Endothelial cell of umbilical vein (primary cell): ENCODE results near the gene ATAD5. TPM values are rescaled to one million over a fixed set of nuclear protein-coding genes. Genes with fewer than 3 reads are reported as not detected.

Source experiments
- BruUV-seq: library from RNA; stranded (reverse); fragments of 400-500 nt; replicated peaks from 2 replicates; lab custom pipeline; 2021; lab: Mats Ljungman, UMichigan
- CTCF ChIA-PET: fragments of 300-600, 350-600 bp; sonication (Branson Sonifier 250); formaldehyde crosslinking; loops from one replicate; lab custom pipeline; 2021; ENCODE audit warnings: antibody characterized with exemption, inconsistent platforms; lab: Charles Lee
- POLR2A ChIA-PET: fragments of 300-600, 350-600 bp; sonication (Branson Sonifier 250); formaldehyde crosslinking; loops from one replicate; lab custom pipeline; 2021; ENCODE audit warnings: antibody characterized with exemption, inconsistent platforms; lab: Charles Lee
- DNase-seq: peaks from one replicate; pipeline ENCODE4 v3.0.0-alpha.2; 2011; ENCODE audit warnings: low read depth, low spot score
- FAIRE-seq: peaks from 2 replicates; lab custom pipeline; 2011; peaks lifted over from hg19 to GRCh38; lab: Jason Lieb, UNC
- H2AFZ ChIP-seq: 2 replicates; pipeline ENCODE4 v1.6.0; 2012; ENCODE audit warnings: low read depth, low read length, control low read depth, inconsistent platforms
- H3K27ac ChIP-seq: 2 replicates; pipeline ENCODE4 v1.5.1; 2011; ENCODE audit warnings: low read depth, mild to moderate bottlenecking, control low read depth, low read length, moderate library complexity; ENCODE audit not compliant: insufficient read depth
- H3K27me3 ChIP-seq, 2 experiments: 2 replicates each; pipeline versions ENCODE4 v1.6.0 to v1.6.1; 2011; ENCODE audit warnings: low read length in 2 of 2, mixed read lengths in 1 of 2; ENCODE audit not compliant: control insufficient read depth in 2 of 2, insufficient read depth in 2 of 2
- H3K36me3 ChIP-seq, 2 experiments: 2 replicates in 1 of 2; 3 replicates in 1 of 2; pipeline ENCODE4 v1.5.1; 2011; ENCODE audit warnings: low read length in 2 of 2, mild to moderate bottlenecking in 1 of 2, moderate library complexity in 1 of 2; ENCODE audit not compliant: control insufficient read depth in 2 of 2, insufficient read depth in 2 of 2; ENCODE audit errors: extremely low read depth in 1 of 2
- H3K4me1 ChIP-seq: 3 replicates; pipeline ENCODE4 v1.5.1; 2011; ENCODE audit warnings: mild to moderate bottlenecking, low read length; ENCODE audit not compliant: control insufficient read depth, insufficient read depth; ENCODE audit errors: extremely low read depth
- H3K4me2 ChIP-seq: 2 replicates; pipeline ENCODE4 v1.6.1; 2011; ENCODE audit warnings: low read length, control low read depth, mixed read lengths; ENCODE audit not compliant: insufficient read depth
- H3K4me3 ChIP-seq, 3 experiments: fragments of 200-600 bp in 1 of 3; sonication (generic), shearing (Covaris generic) in 1 of 3; replicated peaks in 1 of 3; 2 replicates each; pipeline ENCODE4 v1.5.1; 2011 to 2016; ENCODE audit warnings: control low read depth in 3 of 3, low read length in 3 of 3, mild to moderate bottlenecking in 2 of 3, inconsistent platforms in 1 of 3, low read depth in 1 of 3, moderate library complexity in 1 of 3; ENCODE audit not compliant: insufficient read depth in 1 of 3
- H3K79me2 ChIP-seq: 2 replicates; pipeline ENCODE4 v1.6.0; 2012; ENCODE audit warnings: low read length, inconsistent platforms; ENCODE audit not compliant: control insufficient read depth, insufficient read depth
- H3K9ac ChIP-seq: replicated peaks from 2 replicates; pipeline ENCODE3; 2011; ENCODE audit warnings: low read length, control low read depth; ENCODE audit not compliant: insufficient read depth; ENCODE audit errors: extremely low read depth
- H3K9me1 ChIP-seq: replicated peaks from 3 replicates; pipeline ENCODE4 v1.6.0; 2011; ENCODE audit warnings: mild to moderate bottlenecking, low read length; ENCODE audit not compliant: control insufficient read depth, insufficient read depth; ENCODE audit errors: extremely low read depth
- H3K9me3 ChIP-seq: replicated peaks from 2 replicates; pipeline ENCODE4 v1.5.1; 2012; ENCODE audit warnings: low read length, inconsistent platforms; ENCODE audit not compliant: control insufficient read depth, insufficient read depth
- H4K20me1 ChIP-seq: replicated peaks from 2 replicates; pipeline ENCODE3; 2011; ENCODE audit warnings: mild to moderate bottlenecking, low read length; ENCODE audit not compliant: control insufficient read depth, insufficient read depth; ENCODE audit errors: extremely low read depth
- EZH2 ChIP-seq: IDR thresholded peaks from 2 replicates; pipeline ENCODE4 v1.6.1; 2012; ENCODE audit warnings: borderline replicate concordance, low read depth, mild to moderate bottlenecking, moderate library complexity, low read length, inconsistent platforms; ENCODE audit not compliant: severe bottlenecking
- FOS ChIP-seq: IDR thresholded peaks from 2 replicates; pipeline ENCODE4 v1.6.1; 2011; ENCODE audit warnings: mild to moderate bottlenecking, low read length, moderate library complexity, borderline replicate concordance; ENCODE audit not compliant: insufficient read depth
- GATA2 ChIP-seq: IDR thresholded peaks from 2 replicates; pipeline ENCODE4 v1.7.0; 2011; ENCODE audit warnings: low read depth, mild to moderate bottlenecking, moderate library complexity, mixed read lengths, low read length; ENCODE audit not compliant: insufficient read length, insufficient read depth
- JUN ChIP-seq: IDR thresholded peaks from 2 replicates; pipeline ENCODE4 v1.6.1; 2011; ENCODE audit warnings: borderline replicate concordance, low read depth; ENCODE audit not compliant: insufficient read length, insufficient read depth
- MYC ChIP-seq: IDR thresholded peaks from one replicate; pipeline ENCODE4 v1.6.1; 2011; ENCODE audit warnings: mild to moderate bottlenecking, low read depth, low read length
- POLR2A ChIP-seq: IDR thresholded peaks from 2 replicates; pipeline ENCODE4 v1.6.1; 2012; ENCODE audit warnings: low read depth, mild to moderate bottlenecking, control low read depth, low read length
- POLR2AphosphoS5 ChIP-seq: IDR thresholded peaks from 2 replicates; pipeline ENCODE4 v1.6.1; 2012; ENCODE audit warnings: low read depth, mild to moderate bottlenecking, control low read depth, low read length, moderate library complexity; ENCODE audit not compliant: insufficient read depth
- dilution Hi-C: fragments of 300-500 bp; cut with MboI; formaldehyde crosslinking; loops from one replicate; pipeline ENCODE4 v1.15.0; 2019; ENCODE audit warnings: low sequenced_read_pairs; ENCODE audit not compliant: extremely low pct_ligation_motif_present
- intact Hi-C: fragments of 100-400 bp; cut with micrococcal nuclease; formaldehyde crosslinking; loops from one replicate; pipeline ENCODE4 v1.10.0; 2022
- polyA plus RNA-seq, 4 experiments: library from polyadenylated mRNA; depleted of rRNA in 3 of 4; stranded (reverse) in 3 of 4; unstranded in 1 of 4; fragments of >200 nt; gene quantifications; 2 replicates each; pipeline versions ENCODE4 v1.2.1 to v1.2.3, GENCODE V29; 2011 to 2012; ENCODE audit warnings: missing spikeins in 1 of 4
- total RNA-seq: library from RNA; stranded (reverse); gene quantifications from 2 replicates; pipeline ENCODE4 v1.2.3, GENCODE V29; 2021
- TF ChIP-seq, protein P1 (sequence below), 2 donors: IDR thresholded peaks; 1 replicate in 1 of 2; 2 replicates in 1 of 2; pipeline ENCODE4 v1.5.1; 2011; ENCODE audit warnings: low read length in 2 of 2, mild to moderate bottlenecking in 2 of 2, moderate library complexity in 2 of 2, control low read depth in 1 of 2, inconsistent platforms in 1 of 2, low read depth in 1 of 2; ENCODE audit not compliant: insufficient read depth in 1 of 2; ENCODE audit errors: extremely low read depth in 1 of 2
- TF ChIP-seq, protein P2 (sequence below): IDR thresholded peaks from 2 replicates; pipeline ENCODE4 v1.6.1; 2011; ENCODE audit not compliant: insufficient read depth, insufficient read length

Gene ATAD5
- total and polyA plus RNA-seq, 2 donors (not counting 3 experiments of a cell fraction or from before 2014, with no cell fraction given) = 0.80 to 9.4 TPM

GRCh38 chr17:30794372-30794771 lies 37.4 kb upstream of the ATAD5 start:
- ChIA-PET CTCF (no interaction called here), POLR2A (no interaction called here)
- no TSS peak for BruUV-seq
- Histone ChIP-seq H3K9ac (no peak overlapping the region), H3K9me3 (no peaks in the 10 kb centered on the region), H3K4me1 (no peaks in the 10 kb centered on the region), H3K79me2 (no peaks in the 10 kb centered on the region), H3K27ac (no peak overlapping the region), H3K9me1 (no peaks in the 10 kb centered on the region), H4K20me1 (no peaks in the 10 kb centered on the region), H3K36me3 (peaks cover 8% of the 10 kb centered on the region in 2 experiments), H2AFZ (no peak overlapping the region), H3K27me3 (no peaks in the 10 kb centered on the region), H3K4me3 (no peak overlapping the region), H3K4me2 (no peak overlapping the region)
- DNase-seq = no peak
- intact Hi-C loops = no loop called here
- TF ChIP-seq, protein P1, sequence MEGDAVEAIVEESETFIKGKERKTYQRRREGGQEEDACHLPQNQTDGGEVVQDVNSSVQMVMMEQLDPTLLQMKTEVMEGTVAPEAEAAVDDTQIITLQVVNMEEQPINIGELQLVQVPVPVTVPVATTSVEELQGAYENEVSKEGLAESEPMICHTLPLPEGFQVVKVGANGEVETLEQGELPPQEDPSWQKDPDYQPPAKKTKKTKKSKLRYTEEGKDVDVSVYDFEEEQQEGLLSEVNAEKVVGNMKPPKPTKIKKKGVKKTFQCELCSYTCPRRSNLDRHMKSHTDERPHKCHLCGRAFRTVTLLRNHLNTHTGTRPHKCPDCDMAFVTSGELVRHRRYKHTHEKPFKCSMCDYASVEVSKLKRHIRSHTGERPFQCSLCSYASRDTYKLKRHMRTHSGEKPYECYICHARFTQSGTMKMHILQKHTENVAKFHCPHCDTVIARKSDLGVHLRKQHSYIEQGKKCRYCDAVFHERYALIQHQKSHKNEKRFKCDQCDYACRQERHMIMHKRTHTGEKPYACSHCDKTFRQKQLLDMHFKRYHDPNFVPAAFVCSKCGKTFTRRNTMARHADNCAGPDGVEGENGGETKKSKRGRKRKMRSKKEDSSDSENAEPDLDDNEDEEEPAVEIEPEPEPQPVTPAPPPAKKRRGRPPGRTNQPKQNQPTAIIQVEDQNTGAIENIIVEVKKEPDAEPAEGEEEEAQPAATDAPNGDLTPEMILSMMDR (IDR thresholded peaks at IDR 0.05; ENCODE audit: extremely low read depth in 1 of 2, insufficient read depth in 1 of 2, low read depth in 1 of 2, low read length in 2 of 2) = no peak
- TF ChIP-seq, protein P2, sequence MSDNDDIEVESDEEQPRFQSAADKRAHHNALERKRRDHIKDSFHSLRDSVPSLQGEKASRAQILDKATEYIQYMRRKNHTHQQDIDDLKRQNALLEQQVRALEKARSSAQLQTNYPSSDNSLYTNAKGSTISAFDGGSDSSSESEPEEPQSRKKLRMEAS = no peak
- no peak for TF ChIP-seq JUN
- TF ChIP-seq FOS = no peak
- no peak for TF ChIP-seq POLR2AphosphoS5
- TF ChIP-seq POLR2A = no peak
- no peak for TF ChIP-seq EZH2
- TF ChIP-seq MYC = no peak
- no peak for TF ChIP-seq GATA2
- dilution Hi-C loops = no loop called here
- FAIRE-seq = no peak
